GM12873 (cell line): Measurements from ENCODE around the gene CRTC3.

Source experiments
- TF ChIP-seq, protein P1 (sequence below): IDR thresholded peaks from 2 replicates; pipeline ENCODE4 v1.5.1; 2012; ENCODE audit warnings: low read depth, mild to moderate bottlenecking, moderate library complexity, low read length, control low read depth; ENCODE audit not compliant: insufficient read depth; ENCODE audit errors: missing control alignments

CRTC3 gene

DNA sequence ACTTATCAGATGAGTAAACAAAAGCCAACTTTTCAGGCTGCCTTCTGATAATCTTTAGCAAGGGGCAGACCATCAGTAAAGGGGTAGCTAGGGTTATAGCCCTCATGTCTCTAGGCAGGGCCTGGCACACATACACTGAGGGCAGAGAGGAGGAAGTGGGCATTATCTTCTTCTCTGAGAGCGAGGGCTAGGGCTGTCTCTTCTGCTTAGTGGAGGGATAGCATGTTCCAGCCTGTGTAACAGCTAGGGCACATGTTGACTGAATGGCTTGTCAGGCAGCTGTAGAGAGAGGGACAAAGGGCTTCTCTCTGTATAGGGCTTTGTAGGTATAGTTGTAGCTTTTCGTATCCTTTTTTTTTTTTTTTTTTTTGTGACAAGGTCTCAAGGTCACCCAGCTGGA lies 17.8 kb downstream of the CRTC3 start:
- TF ChIP-seq, protein P1, sequence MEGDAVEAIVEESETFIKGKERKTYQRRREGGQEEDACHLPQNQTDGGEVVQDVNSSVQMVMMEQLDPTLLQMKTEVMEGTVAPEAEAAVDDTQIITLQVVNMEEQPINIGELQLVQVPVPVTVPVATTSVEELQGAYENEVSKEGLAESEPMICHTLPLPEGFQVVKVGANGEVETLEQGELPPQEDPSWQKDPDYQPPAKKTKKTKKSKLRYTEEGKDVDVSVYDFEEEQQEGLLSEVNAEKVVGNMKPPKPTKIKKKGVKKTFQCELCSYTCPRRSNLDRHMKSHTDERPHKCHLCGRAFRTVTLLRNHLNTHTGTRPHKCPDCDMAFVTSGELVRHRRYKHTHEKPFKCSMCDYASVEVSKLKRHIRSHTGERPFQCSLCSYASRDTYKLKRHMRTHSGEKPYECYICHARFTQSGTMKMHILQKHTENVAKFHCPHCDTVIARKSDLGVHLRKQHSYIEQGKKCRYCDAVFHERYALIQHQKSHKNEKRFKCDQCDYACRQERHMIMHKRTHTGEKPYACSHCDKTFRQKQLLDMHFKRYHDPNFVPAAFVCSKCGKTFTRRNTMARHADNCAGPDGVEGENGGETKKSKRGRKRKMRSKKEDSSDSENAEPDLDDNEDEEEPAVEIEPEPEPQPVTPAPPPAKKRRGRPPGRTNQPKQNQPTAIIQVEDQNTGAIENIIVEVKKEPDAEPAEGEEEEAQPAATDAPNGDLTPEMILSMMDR, result no peak

DNA sequence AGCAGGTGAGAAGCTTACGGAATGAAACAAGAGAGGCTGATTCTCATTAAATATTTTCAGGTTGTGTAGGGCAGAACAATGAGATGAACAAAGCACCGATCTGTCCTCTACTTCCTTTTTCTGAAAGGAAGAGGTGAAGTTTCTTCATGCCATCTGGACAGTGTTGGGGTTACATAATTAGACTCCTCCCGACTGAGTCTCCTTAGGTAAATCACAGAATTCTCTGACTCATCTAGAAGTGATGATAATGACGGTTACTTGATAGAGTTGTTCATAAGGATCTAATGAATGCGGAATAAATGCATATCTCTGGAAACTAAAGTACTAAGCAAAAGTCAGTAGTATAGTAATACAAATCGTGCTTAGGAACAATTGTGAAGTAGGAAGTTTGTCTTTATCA lies 21.2 kb downstream of the CRTC3 start:
- TF ChIP-seq, protein P1, result no peak

DNA sequence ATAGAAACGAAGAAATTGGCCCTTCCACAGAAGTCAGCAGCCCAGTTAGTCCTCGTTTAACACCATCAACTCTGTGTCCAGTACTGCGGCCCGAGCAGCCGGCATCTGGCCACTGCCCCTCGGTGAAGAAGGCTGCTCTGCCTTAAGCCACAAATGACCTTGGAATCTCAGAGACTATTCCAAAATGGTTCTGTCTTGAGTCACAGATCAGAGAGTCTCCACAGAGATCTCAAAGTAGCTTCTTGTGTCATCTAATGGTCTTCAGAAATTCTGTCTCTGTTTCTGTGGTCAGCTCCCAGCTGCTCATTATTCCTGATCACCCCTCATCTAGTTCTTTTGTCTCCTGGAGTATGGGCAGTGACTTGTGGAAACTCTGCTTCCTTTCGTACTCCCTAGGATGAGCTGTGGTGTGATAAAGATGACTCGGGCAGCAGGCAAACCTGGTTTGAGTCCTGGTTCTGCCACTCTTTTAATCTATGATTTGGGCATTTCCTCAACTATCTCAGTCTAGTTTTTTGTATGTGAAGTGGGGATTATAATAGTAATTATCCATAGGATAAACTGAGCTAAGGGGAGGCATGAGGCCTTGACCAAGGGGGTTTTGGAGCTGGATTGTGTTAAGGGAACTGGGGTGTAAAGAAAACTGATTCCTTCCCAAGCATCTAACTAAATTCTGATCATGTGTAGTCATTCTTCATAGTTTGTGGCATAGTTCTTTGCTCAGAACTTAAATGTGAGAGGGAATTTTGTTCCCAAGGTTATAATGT lies 22.6 kb downstream of the CRTC3 start:
- TF ChIP-seq, protein P1, result no peak

DNA sequence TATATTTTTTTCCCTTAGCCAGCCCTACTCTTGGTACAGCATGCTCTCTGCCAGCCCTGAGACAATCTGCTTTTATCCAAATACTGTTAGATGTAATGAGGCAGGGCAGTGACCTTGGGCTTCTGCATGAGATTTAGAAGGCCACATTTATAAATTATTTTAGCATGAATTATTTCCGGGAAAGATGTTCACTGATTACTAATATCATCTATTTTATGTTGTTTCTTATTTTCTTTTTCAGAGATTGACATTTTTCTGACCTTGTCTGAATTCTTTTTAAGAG lies 23.1 kb downstream of the CRTC3 start:
- TF ChIP-seq, protein P1, result no peak

DNA sequence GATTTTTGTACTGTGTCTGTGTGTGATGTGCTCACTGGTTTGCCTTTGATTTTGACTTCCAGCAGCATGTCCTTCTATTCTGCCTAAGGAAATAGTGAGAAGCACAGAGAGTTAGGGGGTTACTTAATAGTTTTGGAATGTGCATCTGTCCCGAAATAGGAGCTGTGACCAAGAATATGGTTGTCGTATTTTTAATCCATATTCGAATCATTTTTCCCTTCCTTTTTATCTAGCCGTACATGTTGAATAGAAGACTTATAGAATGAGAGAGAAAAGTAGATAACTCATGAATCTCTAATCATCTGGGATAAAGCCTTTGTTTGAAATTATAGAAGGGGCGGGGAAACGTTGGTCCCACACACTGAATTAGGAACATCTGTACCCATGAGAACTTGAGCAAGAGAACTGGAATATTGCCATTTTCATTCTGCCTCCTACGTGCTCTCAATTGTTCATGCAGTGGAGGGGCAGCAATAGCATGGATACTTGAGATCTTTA lies 23.6 kb downstream of the CRTC3 start:
- TF ChIP-seq, protein P1, result no peak

DNA sequence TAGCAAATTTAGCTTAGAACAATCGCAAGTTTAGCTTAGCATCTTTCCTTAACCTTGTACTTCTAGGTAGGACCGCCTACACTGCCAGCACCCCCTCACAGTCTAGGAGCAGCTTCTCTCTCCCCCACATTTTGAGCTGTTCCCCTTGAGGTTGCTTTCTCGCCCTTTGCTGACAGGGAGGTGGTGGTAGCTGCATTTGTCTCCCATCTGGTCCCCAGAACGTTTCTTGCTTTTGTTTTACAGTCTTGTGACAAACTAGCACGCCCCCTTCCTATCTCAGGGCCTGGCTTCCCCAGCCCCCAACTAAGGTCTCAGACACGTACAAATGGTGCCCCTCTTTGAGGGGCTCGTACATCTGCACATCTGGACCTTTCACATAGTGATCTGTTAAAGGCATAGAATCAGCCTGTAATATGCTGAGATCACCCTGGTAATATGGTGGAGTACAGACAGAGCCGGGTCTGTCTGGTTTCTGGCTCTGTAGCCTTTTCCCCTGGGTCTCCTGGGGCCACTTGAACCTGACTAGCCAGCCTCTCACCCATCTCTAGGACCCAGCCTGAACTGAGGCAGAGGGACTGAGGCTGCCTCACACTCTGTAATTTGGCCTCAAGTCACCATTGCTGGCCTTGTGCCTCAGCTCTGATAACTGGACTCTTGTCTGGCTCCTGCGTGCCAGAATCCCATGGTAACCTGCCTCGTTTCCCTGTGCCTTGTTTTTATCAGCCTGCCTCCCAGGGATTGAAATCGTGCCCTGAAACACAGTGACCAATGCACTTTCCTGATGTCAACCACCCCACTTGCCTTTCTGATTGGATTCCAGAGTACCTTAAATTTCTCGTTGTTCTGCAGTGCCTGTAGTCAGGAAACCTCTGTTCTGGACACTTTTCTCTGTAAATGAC lies 27.7 kb downstream of the CRTC3 start:
- TF ChIP-seq, protein P1, result no peak

DNA sequence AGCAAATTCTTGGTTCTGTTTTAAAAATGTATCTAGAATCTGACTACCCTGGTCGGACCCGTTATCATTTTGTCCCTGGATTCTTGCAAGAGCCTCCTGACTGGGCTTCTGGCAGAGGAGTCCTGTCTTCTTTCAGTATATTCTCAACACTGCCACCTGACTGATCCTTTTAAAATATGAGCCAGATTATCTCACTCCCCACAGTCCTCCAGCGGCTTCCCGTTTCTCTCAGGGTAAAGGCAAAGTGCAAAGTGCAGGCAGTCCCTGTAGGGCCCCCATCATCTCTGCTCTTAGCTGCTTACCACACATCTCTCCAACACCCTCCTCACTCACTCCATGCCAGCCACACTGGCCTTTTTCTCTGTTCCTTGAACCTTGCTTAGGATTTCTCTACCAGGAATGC lies 28.4 kb downstream of the CRTC3 start:
- TF ChIP-seq, protein P1, result no peak
